NCI-H187 treated with DMSO at 0.1 percent for 48 hours (cell line): ENCODE measurements around the gene PYY.
"Not testable (repeated sequence)": the region's sequence is repeated elsewhere in the genome, so short reads cannot be mapped to it uniquely, and the experiment has no call there.

Source experiments
- DNase-seq: peaks from one replicate; lab custom pipeline; 2025; lab: John Stamatoyannopoulos, UW

PYY gene

GRCh38 chr17:43945074-43945829, 8.5 kb downstream of the PYY start:
- DNase-seq, result no peak

GRCh38 chr17:43942051-43942685, 11.6 kb downstream of the PYY start, which contains the start of gene PPY:
Gene PPY (minus strand): TSS chr17:43942476. CDS start chr17:43941654, 822 bp downstream.
- no peak for DNase-seq

DNA sequence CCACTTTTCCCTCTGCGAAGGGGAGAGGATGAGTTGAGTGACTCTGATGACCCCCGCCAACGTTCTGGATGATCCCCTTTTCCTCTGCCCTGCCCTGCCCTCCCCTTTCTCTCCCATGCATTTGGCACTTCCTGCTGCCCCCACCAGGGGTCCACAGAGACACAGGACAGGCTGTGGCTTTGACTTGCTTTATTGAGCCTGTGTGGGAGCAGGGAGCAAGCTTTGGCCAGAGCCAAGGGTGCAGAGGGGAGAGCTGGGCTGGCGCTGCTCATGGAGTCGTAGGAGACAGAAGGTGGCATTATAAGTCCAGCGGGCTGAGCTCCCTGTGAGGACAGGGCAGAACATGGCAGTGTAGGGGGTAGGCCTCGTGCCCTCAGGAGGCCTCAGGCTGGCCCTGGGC, 13.1 kb downstream of the PYY start:
- no peak for DNase-seq

DNA sequence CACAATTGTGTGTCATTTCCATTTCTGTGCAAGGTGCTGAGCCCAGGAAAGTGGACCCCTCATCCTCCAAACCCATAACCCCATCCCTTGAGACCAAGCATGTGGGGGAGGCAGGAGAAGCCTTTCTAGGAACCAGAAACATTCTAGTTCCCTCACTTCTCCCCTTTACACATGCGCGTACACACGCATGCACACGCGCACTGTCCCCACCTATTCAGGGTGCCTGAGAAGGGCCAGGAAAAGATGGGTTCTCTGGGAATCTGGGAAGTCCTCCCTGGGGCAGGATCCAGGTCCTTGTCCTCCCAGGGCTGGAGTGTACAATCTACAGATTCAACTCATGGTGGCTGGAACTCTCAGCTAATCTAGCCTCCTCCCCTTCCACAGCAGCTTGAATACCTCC, 13.9 kb downstream of the PYY start:
- DNase-seq, result no peak

- not testable (repeated sequence) for DNase-seq
Observed at GRCh38 chr17:43939452-43939851, 14.3 kb downstream of the PYY start.

DNA sequence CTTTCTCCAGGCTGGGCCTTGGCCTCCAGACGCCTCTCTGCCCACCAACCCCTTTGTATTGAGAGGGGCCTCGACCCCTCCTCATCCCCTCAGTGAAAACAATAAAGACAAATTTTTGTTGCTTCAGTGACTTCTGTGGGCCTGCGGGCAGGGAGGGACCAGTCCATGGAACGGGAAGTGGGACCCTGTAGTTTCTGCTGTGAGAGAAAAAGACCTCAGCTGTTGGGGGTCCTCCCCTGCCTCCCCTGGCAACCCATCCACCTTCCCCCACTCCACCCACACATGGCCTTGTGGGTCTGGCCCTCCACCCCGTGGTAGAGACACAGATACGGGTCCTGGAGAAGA, 14.9 kb downstream of the PYY start:
- DNase-seq, result no peak

GRCh38 chr17:43936434-43936833, 17.3 kb downstream of the PYY start:
- no peak for DNase-seq

DNA sequence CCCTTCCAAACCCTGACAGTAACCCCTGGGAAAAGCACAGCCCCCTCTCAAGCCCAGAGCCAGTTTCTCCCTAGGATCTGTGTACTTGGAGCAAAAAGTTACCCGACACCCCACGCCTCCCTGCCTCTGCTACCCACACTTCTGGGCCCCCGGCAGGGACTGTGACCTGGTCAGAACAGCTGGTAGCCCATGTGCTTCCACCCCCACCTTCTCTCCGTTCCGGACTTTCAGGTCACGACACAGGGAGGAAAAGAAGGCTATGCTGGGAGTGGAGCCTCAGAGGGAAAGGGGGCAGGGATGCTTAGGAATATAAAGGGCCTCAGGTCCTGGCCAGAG, 17.8 kb downstream of the PYY start:
- DNase-seq, result no peak

DNA sequence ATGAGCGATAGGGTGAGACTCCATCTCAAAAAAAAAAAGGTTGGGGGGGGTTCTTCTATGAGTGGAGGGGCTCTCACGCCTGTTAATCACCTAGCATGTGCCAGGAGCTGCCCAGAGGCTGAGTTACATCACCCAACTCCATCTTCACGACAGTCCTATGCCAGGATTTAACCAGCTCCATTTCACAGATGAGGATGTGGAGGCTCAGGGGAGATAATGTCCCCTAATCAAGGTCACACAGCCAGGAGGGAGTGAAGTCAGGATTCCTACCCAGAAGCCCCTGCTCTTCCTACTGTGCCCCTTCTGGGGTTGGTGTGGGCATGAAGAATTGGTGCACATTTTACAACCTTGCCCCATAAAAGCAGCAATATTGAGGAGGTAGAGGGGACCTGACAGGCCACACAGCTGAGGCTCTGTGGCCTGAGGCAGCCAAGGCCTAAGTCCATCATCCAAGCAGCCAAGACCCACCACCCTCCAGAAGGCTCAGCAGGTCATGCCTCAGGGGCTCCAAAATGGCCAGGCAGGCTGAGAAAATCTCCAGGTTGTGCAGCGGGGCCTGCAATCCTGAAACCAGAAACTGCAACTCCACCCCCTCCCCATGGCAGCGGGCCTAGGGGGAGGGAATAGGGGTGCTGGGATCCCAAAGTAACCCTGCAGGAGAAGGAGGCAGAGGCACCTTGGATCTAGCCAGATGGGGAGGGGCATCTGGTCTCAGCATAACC, 18.4 kb downstream of the PYY start:
- DNase-seq, result no peak

GRCh38 chr17:43932923-43933322, 20.8 kb downstream of the PYY start:
- no peak for DNase-seq

GRCh38 chr17:43932357-43932756, 21.4 kb downstream of the PYY start:
- DNase-seq, result no peak

- DNase-seq, result no peak
Observed at GRCh38 chr17:43931062-43931571, 22.6 kb downstream of the PYY start.

DNA sequence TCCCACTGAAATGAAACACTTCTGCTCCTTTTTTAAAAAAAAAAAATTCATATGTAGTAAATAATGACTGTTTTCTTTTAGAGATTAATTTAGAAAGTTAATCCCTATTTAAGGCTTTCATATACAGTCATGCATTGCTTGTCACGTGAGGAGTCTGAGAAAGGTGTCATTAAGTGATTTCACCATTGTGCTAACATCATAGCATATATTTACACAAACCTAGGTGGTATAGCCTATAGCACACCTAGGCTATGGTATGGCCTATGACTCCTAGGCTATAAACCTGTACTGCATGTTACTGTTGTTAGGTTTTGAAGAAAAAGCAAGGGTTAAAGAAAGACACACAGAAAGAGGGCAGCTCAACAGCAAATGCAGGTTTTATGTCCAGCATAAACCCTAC, 25.1 kb downstream of the PYY start:
- DNase-seq, result no peak

- not testable (repeated sequence) for DNase-seq
Observed at GRCh38 chr17:43927929-43928328, 25.8 kb downstream of the PYY start.

DNA sequence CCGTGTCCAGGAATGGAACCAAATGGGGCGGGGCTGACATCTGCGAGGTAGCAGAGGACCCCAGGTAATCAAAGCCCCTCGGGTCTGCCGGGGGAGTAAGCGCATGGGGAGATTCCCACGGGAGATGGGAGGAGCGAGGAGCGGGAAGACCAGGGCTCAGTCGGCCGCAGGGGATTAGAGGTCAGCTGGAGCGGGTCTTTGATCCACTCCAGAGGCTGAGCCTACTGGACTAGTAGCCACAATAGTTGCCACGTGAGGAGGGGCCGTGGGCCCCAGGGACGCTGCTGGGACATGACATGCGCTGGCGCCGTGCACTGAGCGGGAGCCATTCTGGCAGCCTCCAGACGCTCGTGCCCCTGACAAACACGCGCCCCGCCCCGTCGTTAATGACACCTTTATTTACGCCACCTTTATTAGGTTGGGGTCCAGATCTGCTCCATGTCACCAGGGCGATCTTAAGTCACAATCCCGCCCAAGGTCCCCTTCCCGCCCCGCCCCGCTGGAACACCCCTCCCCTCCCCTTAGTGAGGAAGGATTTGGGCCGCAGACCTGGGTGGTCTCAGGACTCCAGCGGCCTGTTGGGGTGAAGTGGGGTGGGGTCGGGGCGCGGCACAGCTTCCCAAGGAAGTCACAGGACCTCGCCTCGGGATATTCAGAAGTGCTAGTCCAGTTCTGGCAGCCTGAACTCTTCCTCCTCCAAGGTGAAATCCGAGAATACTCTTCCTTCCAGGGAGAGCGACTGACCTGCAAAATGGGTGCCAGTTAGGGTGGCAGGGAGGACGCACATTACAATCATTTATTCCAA, 26.5 kb downstream of the PYY start:
- DNase-seq, result no peak

DNA sequence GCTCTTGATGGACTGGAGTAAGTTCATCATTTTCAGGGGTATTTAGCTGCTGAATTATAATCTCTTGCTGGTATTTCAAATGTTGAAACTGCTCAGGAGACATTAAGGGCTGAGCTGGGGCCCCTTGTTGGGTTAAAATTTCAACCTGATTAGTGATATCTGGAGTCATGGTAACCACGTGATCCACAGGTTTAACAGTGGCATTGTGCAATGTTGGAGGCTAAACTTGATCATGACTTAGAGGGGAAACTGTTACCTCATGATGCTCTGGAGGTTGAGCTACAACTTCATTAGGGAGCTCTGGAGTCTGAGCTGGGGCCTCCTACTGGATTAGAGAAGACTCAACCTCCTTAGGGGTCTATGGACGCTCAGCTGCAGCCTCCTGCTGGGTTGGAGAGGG, 29.2 kb downstream of the PYY start:
- DNase-seq, result no peak

GRCh38 chr17:43920500-43921095, 33.1 kb downstream of the PYY start:
- DNase-seq, result no peak

- no peak for DNase-seq
Observed at GRCh38 chr17:43918026-43918389, 35.7 kb downstream of the PYY start.

GRCh38 chr17:43917348-43918025, 36.3 kb downstream of the PYY start:
- DNase-seq, result no peak

DNA sequence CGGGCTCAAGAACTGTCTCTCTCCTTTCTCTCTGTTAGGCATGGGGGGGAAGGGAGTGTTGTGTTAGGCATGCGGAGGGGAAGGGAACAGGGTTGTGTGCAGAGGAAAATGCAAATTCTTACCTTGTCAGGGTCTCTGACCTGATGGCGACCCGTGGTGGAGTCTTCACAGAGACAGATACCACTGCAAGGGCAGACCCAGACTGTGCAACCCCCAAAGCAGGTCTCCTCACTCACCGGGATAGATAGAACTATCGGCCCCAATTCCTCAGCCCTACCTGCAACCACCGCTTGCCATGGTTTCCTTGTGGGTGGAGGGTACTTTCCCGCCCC, 36.8 kb downstream of the PYY start:
- DNase-seq, result no peak

DNA sequence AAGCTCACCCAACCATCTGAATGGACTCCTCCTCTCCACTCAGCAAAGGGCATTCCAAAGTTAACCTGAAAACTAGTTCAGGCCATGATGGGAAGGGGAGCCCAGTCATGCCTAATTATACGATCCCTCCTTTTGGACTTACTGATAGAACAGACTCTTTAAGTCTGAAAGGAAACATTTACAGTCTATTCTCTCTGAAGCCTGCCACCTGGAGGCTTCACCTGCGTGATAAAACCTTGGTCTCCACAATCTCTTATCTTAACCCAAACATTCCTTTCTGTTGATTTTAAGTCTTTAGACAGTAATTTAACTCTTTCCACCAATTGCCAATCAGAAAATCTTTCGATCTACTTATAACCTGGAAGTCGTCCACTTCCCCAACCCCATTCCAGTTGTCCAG, 37.4 kb downstream of the PYY start:
- DNase-seq, result no peak

- DNase-seq, result no peak
Observed at GRCh38 chr17:43915559-43915958, 38.2 kb downstream of the PYY start.
